Natural killer cell (primary cell): ENCODE measurements around the gene SETDB2. TPM values are rescaled to one million over a fixed set of nuclear protein-coding genes. Genes with fewer than 3 reads are reported as not detected.

Experiments used
- ATAC-seq, 3 donors: fragments of 150-1000 bp in 2 of 3; fragments of 200-7000 bp in 1 of 3; cut with Tn5 transposase; 1 replicate in 1 of 3; 2 replicates in 2 of 3; pipeline ENCODE4 v1.10.0; 2021; ENCODE audit warnings: mild to moderate bottlenecking in 2 of 3, moderate library complexity in 2 of 3
- DNase-seq, 2 donors: peaks; one replicate each; pipeline versions ENCODE4 v3.0.0 to v3.0.0-alpha.2; 2013 to 2021; ENCODE audit warnings: mixed read lengths in 1 of 2
- H3K27ac ChIP-seq: one replicate; pipeline ENCODE4 v1.5.1; 2013; ENCODE audit warnings: mild to moderate bottlenecking, low read length
- H3K27me3 ChIP-seq: one replicate; pipeline ENCODE4 v1.6.1; 2013; ENCODE audit warnings: low read length; ENCODE audit not compliant: control insufficient read depth, insufficient read depth
- H3K36me3 ChIP-seq: one replicate; pipeline ENCODE4 v1.6.1; 2013; ENCODE audit warnings: low read length; ENCODE audit not compliant: control insufficient read depth, insufficient read depth
- H3K4me1 ChIP-seq: one replicate; pipeline ENCODE4 v1.6.1; 2013; ENCODE audit warnings: low read length; ENCODE audit not compliant: control insufficient read depth, insufficient read depth
- H3K4me3 ChIP-seq: one replicate; pipeline ENCODE4 v1.5.1; 2013; ENCODE audit warnings: low read length
- H3K9me3 ChIP-seq: one replicate; pipeline ENCODE4 v1.6.1; 2013; ENCODE audit warnings: low read length; ENCODE audit not compliant: control insufficient read depth, insufficient read depth
- H3K27ac Mint-ChIP-seq, 2 donors: one replicate each; pipeline ENCODE4 v1.8.0; 2022; ENCODE audit warnings: mild to moderate bottlenecking in 2 of 2, mixed read lengths in 2 of 2, moderate library complexity in 1 of 2
- H3K27me3 Mint-ChIP-seq, 2 donors: one replicate each; pipeline ENCODE4 v1.8.0; 2022; ENCODE audit warnings: low read depth in 2 of 2, mixed read lengths in 2 of 2
- H3K36me3 Mint-ChIP-seq: one replicate; pipeline ENCODE4 v1.8.0; 2022; ENCODE audit warnings: mixed read lengths
- H3K4me1 Mint-ChIP-seq, 2 donors: one replicate each; pipeline ENCODE4 v1.8.0; 2022; ENCODE audit warnings: mixed read lengths in 2 of 2
- H3K4me3 Mint-ChIP-seq: one replicate; pipeline ENCODE4 v1.8.0; 2022; ENCODE audit warnings: mild to moderate bottlenecking, moderate library complexity, mixed read lengths
- H3K9me3 Mint-ChIP-seq, 2 donors: one replicate each; pipeline ENCODE4 v1.8.0; 2022; ENCODE audit warnings: mixed read lengths in 2 of 2
- WGBS: methylation state at CpG from one replicate; pipeline ENCODE4 v1.1.7; 2013; ENCODE audit warnings: missing lambda C conversion rate; ENCODE audit not compliant: insufficient coverage; 5-methylcytosine and 5-hydroxymethylcytosine counted together
- intact Hi-C: fragments of 100-400 bp; cut with micrococcal nuclease; formaldehyde crosslinking; loops from one replicate; pipeline ENCODE4 v1.14.2; 2022
- total RNA-seq, 4 donors: library from RNA; stranded (reverse); fragments of 120-200 nt in 1 of 4; gene quantifications; one replicate each; pipeline versions ENCODE4 v1.2.3 to v1.2.4, GENCODE V29; 2013 to 2022
- TF ChIP-seq, protein P1 (sequence below): fragments of 200-600 bp; IDR thresholded peaks from one replicate; pipeline ENCODE4 v1.8.0; 2022; ENCODE audit warnings: antibody characterized with exemption

Gene SETDB2
- total RNA-seq, 3 donors from 2014 or later (not counting 1 experiment from before 2014, with no cell fraction given): 15.8 to 17.4 (median 16.4) TPM

- intact Hi-C loops: no loop called here
Observed at GRCh38 chr13:49429121-49429520, 15.0 kb upstream of the SETDB2 start.

DNA sequence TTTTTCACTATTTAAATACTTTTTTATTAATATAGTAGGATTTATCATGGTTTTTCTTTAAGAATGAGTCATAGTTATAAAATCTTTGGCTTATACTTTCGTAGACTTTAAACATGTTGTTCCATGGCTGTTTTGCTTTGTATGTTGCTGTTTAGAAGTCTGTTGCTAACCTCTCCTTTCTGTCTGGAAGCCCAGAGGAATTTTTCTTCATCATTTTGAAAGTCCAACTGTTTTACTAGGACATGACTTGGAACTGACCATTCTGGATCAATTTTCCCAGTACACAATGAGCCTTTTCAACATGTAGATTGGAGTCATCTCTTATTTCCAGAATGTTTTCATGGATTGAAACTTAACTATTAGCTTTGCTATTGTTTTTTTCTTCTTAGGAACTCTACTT, 8.1 kb upstream of the SETDB2 start:
- Histone ChIP-seq H3K4me1 (no peaks in the 10 kb centered on the region), H3K27ac (no peak overlapping the region), H3K27me3 (no peaks in the 10 kb centered on the region), H3K4me3 (no peak overlapping the region), H3K36me3 (peaks cover 12% of the 10 kb centered on the region), H3K9me3 (no peaks in the 10 kb centered on the region)
- TF ChIP-seq, protein P1, sequence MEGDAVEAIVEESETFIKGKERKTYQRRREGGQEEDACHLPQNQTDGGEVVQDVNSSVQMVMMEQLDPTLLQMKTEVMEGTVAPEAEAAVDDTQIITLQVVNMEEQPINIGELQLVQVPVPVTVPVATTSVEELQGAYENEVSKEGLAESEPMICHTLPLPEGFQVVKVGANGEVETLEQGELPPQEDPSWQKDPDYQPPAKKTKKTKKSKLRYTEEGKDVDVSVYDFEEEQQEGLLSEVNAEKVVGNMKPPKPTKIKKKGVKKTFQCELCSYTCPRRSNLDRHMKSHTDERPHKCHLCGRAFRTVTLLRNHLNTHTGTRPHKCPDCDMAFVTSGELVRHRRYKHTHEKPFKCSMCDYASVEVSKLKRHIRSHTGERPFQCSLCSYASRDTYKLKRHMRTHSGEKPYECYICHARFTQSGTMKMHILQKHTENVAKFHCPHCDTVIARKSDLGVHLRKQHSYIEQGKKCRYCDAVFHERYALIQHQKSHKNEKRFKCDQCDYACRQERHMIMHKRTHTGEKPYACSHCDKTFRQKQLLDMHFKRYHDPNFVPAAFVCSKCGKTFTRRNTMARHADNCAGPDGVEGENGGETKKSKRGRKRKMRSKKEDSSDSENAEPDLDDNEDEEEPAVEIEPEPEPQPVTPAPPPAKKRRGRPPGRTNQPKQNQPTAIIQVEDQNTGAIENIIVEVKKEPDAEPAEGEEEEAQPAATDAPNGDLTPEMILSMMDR: no peak
- Mint-ChIP-seq H3K4me1 (no peaks in the 10 kb centered on the region), H3K27me3 (no peaks in the 10 kb centered on the region), H3K9me3 (no peaks in the 10 kb centered on the region), H3K4me3 (no peak overlapping the region), H3K36me3 (peaks cover 8% of the 10 kb centered on the region), H3K27ac (no peak overlapping the region)
- intact Hi-C loops: no loop called here
- ATAC-seq (no peak), DNase-seq (no peak)
- 100% methylated on average over 1 of the region's 1 CpG for WGBS

More at GRCh38 chr13:49429121-49429520, 15.0 kb upstream of the SETDB2 start:
- ATAC-seq: no peak
- H3K27me3 ChIP-seq: no peaks in the 10 kb centered on the region
- H3K36me3 ChIP-seq: peaks cover 15% of the 10 kb centered on the region
- no peak for DNase-seq
- TF ChIP-seq, protein P1: no peak
- no peak overlapping the region for H3K4me3 Mint-ChIP-seq
- no peaks in the 10 kb centered on the region for H3K9me3 ChIP-seq
- H3K36me3 Mint-ChIP-seq: peaks cover 6% of the 10 kb centered on the region
- H3K27ac ChIP-seq: no peak overlapping the region
- no peak overlapping the region for H3K27ac Mint-ChIP-seq
- no peaks in the 10 kb centered on the region for H3K9me3 Mint-ChIP-seq
- no peak overlapping the region for H3K4me3 ChIP-seq
- H3K27me3 Mint-ChIP-seq: no peaks in the 10 kb centered on the region
- H3K4me1 Mint-ChIP-seq: no peaks in the 10 kb centered on the region
- no peaks in the 10 kb centered on the region for H3K4me1 ChIP-seq
- 100% methylated on average over 1 of the region's 1 CpG for WGBS

DNA sequence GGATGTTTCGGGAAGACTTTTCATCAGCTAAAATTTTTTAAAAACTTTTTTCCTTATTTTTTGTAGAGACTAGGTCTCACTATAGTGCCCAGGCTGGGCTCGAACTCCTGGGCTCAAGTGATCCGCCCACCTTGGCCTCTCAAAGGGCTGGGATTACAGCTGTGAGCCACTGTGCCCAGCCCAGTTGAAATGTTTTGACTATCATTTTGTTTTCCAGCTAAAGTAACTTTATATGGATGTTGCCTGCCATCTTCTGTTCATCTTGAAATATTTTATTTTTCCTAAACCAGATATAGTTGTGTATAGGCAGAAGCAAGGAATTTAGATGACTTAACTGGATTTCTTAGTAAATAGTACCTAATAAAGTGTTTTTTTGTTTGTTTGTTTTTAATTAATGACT, 7.2 kb upstream of the SETDB2 start:
- Mint-ChIP-seq H3K27me3 (no peaks in the 10 kb centered on the region), H3K36me3 (peaks cover 8% of the 10 kb centered on the region), H3K4me1 (no peaks in the 10 kb centered on the region), H3K9me3 (no peaks in the 10 kb centered on the region), H3K4me3 (no peak overlapping the region), H3K27ac (no peak overlapping the region)
- 72% methylated on average over 3 of the region's 3 CpGs for WGBS
- Histone ChIP-seq H3K27ac (no peak overlapping the region), H3K27me3 (no peaks in the 10 kb centered on the region), H3K4me3 (no peak overlapping the region), H3K36me3 (peaks cover 12% of the 10 kb centered on the region), H3K4me1 (no peaks in the 10 kb centered on the region), H3K9me3 (no peaks in the 10 kb centered on the region)
- ATAC-seq (no peak), DNase-seq (peak in 1 of 2 donors; percentile 20)
- intact Hi-C loops: no loop called here
- TF ChIP-seq, protein P1: no peak

DNA sequence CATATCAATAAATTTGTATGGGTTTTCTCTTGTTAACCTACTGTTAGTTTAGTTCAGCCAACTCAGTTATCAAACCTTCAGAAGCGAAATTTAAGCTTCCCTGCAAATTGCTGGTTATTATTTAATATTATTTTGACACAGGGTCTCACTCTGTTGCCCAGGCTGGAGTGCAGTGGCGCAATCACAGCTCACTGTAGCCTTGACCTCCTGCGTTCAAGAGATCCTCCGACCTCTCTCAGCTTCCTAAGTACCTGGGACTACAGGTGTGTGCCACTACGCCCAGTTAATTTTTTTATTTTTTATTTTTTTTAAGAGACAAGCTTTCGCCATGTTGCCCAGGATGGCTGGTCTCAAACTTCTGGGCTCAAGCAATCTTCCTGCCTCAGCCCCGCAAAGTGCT, 6.4 kb upstream of the SETDB2 start:
- H3K36me3 ChIP-seq: peaks cover 7% of the 10 kb centered on the region
- Mint-ChIP-seq H3K27ac (no peak overlapping the region), H3K4me3 (no peak overlapping the region), H3K9me3 (no peaks in the 10 kb centered on the region), H3K4me1 (peaks cover 0 to under 1% of the 10 kb centered on the region in 2 donors), H3K27me3 (no peaks in the 10 kb centered on the region), H3K36me3 (peaks cover 8% of the 10 kb centered on the region)
- no peak for DNase-seq
- no peak overlapping the region for H3K27ac ChIP-seq
- TF ChIP-seq, protein P1: no peak
- H3K4me1 ChIP-seq: no peaks in the 10 kb centered on the region
- no peaks in the 10 kb centered on the region for H3K27me3 ChIP-seq
- ATAC-seq: no peak
- H3K9me3 ChIP-seq: no peaks in the 10 kb centered on the region
- intact Hi-C loops: no loop called here
- no peak overlapping the region for H3K4me3 ChIP-seq
- WGBS: 98% methylated on average over 6 of the region's 7 CpGs
